GM18909 (cell line): ENCODE measurements around the gene STMN3.

Experiments
- ATAC-seq: cut with Tn5 transposase; IDR thresholded peaks from one replicate; pipeline ENCODE4 v1.9.1; 2021; ENCODE audit warnings: mild to moderate bottlenecking; ENCODE audit not compliant: unreplicated experiment, poor library complexity

STMN3 gene

DNA sequence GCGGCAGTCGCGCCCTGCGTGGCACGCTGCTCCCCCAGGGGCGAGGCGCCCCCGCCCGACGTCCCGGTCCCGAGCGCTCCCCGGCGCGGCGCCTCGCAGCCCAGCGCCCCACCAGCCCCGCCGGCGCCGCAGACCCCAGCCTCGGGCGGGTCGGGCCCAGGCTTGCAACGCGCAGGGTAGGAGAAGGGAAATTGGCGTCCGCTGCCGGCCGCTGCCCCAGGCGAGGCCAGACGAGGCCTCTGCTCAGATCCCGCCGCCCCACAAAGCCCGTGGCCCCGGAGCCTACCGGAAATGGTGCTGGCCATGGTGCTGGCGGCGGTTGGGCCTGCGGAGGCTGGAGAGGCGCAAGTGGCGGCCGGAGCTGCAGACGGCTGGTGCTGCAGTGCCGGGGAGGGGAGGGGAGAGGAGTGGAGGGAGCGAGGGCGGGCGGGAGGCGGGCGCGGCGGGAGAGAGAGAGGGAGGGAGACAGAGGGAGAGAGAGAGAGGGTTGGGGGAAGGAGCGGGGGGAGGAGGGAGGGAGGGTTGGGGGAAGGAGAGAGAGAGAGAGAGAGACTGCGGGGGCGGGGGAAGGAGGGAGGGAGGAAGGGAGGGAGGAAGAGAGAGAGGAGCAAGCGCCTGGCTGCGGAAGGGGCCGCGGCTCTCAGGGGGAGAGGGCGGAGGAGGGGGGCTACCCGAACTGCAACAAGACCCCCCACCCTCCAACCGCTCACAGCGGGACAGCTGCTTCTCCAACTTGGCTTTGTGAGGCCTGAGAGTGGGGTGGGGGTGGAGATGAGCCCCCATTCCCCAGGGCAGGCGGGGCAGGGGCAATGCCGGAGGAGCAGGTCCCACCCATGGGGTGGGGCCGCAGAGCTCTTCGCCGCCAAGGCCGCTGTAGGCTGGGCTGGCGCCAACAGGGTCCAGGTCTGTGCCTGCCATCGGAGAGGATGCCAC, at the start of gene STMN3:
Gene STMN3, minus strand, starts transcription at position 384 of the 933 bp plus-strand sequence. Its CDS starts 79 bp downstream, at position 305.
- no peak for ATAC-seq

- no peak for ATAC-seq
These were observed 48.9 kb upstream of the STMN3 start for GRCh38 chr20:63702036-63702665.

DNA sequence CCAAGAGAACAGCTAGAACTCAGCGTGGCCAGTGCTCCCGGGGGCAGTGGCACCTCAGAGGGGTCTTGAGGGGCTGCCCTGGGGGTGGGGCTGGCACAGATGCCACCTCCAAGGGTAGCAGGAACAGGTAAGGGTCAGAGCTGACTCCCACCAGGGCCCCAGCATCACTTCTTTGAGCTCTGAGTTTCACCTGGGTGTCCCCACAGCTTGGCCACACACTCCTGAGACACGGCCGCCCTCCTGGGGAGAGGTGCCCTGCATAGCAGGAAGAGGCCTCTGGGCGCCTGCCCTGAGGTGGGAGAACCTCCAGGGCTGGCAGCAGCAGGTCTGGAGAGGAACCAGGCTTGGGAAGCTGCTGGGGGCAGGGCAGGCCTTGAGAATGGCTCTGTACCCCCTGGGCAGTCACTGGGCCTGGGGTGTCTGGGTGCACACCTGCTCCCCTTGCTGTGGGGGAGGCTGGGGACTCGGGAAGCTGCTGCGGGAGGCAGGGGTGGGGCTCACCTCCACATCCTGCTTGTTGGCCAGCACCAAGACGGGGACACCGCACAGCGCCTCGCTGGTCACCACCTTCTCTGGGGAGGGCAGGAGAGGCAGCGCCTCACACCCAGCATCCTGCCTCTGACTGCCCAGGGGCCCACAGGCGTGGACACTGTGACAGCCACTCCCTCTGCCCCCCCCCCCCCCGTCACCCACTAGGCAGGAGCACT, 48.3 kb upstream of the STMN3 start:
- no peak for ATAC-seq

- no peak for ATAC-seq
These were observed 47.8 kb upstream of the STMN3 start for GRCh38 chr20:63701051-63701328.

GRCh38 chr20:63700199-63701050, 47.2 kb upstream of the STMN3 start:
- ATAC-seq, result no peak

DNA sequence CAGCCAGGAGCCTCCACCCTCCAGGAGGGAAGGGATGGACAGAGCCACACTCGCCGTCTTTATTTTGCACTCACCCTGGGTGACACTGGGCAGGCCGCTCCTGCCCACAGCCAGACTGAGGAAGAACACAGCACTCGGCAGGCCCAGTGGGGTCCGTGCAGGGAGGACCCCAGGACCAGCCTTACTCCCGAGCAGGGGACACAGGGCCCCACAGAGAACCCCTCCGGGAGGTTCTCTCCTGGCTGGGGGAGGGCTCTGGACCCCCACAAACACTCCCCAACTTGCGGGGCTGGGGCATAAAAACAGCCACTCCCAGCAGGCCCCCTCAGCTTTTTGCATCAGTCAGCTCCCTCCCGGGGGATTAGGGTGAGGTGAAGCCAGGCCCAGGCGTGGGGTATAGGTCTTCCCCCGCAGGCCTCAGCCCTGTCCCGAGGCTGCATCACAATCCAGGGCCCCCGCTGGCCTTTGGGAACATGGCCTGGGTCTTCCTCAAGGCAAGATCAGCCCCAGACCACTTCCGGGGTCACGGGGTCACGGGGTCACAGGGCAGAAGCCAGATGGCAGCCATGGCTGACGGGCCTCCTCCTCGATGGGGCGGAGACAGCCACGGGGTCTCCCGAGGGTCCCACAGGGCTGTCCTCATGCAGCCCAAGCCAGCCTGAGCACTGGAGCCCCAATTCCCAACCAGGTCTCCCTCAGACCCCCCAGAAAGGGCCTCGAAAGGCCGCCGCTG, 46.4 kb upstream of the STMN3 start:
- no peak for ATAC-seq

DNA sequence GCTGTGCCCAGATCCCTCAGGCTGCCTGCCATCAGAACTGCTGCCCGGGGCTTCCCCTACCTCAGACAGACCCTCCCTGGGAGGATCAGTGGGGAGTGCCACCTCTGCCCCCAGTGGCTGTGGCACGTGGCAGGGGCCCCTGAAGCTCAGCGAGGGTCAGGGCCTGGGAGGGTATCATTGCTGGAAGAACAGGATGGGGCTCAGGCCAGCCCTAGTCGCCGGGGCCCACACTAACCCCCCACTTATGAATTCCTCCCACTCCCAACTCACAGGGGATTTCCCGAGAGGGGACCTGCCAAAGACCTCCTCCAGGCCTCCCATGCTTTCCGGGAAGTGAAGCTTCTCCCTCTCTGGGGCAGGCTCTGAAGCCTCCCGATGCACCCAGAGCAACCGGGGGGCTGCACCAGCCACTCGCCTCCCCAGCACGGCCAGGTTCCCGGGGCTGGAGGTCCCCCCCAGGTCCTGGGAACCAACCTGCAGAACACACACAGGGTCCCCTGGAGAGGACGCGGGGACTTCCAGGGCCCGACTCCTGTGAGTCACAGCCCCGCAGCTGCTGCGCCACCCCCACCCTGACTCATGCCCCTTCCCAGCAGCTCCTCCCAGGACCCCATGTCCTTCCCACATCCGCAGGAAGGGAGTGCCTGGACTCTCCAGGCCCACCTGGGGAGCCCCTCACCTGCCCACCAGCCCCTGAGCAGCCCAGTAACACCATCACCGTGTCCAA, 45.7 kb upstream of the STMN3 start:
- no peak for ATAC-seq

GRCh38 chr20:63697868-63698545, 44.8 kb upstream of the STMN3 start:
- ATAC-seq, result no peak

GRCh38 chr20:63697357-63697867, 44.2 kb upstream of the STMN3 start:
- ATAC-seq, result no peak

- no peak for ATAC-seq
These were observed 43.6 kb upstream of the STMN3 start, which contains the start of gene TNFRSF6B for GRCh38 chr20:63696628-63697356. TNFRSF6B (plus strand) TSS chr20:63696652; CDS start chr20:63696768, 116 bp downstream.

GRCh38 chr20:63696306-63696627, 43.0 kb upstream of the STMN3 start:
- no peak for ATAC-seq

DNA sequence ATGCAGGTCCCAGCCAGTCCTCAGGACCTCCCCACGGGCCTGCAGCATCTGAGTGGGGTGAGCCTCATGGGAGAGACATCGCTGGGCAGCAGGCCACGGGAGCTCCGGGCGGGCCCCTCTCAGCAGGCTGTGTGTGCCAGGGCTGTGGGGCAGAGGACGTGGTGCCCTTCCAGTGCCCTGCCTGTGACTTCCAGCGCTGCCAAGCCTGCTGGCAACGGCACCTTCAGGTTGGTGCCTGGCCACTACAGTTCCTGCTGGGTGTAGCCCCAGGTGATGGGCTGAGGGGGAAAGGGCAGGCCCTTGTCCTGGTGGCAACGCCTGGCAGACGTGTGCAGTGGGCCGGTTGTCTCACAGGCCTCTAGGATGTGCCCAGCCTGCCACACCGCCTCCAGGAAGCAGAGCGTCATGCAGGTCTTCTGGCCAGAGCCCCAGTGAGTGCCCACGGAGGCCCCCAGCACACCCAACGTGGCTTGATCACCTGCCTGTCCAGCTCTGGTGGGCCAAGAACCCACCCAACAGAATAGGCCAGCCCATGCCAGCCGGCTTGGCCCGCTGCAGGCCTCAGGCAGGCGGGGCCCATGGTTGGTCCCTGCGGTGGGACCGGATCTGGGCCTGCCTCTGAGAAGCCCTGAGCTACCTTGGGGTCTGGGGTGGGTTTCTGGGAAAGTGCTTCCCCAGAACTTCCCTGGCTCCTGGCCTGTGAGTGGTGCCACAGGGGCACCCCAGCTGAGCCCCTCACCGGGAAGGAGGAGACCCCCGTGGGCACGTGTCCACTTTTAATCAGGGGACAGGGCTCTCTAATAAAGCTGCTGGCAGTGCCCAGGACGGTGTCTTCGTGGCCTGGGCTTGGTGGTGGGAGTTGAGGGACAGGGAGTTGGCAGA, 42.4 kb upstream of the STMN3 start:
- no peak for ATAC-seq

DNA sequence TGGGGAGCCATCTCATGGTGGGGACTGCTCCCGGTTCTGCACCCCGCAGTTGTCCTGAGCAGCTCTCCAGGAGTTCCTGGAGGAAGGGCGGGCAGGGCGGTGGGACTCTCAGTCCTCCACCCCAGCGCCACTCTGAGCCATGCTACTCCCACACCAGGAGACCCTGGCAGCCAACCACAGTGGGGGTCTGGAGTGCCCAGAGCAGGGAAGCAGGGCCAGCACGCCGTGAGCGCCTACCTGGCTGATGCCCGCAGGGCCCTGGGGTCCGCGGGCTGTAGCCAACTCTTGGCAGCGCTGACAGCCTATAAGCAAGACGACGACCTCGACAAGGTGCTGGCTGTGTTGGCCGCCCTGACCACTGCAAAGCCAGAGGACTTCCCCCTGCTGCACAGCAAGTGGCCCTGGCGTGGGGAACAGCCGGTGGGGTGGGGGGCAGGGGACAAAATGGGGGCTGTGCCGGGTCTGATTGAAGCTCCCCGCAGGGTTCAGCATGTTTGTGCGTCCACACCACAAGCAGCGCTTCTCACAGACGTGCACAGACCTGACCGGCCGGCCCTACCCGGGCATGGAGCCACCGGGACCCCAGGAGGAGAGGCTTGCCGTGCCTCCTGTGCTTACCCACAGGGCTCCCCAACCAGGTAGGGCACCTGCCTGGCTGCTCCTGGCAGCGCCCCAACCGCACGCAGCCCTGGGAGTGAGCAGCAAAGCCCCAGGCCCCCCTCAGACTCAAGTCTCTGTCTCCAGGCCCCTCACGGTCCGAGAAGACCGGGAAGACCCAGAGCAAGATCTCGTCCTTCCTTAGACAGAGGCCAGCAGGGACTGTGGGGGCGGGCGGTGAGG, 41.6 kb upstream of the STMN3 start:
- ATAC-seq, result no peak

DNA sequence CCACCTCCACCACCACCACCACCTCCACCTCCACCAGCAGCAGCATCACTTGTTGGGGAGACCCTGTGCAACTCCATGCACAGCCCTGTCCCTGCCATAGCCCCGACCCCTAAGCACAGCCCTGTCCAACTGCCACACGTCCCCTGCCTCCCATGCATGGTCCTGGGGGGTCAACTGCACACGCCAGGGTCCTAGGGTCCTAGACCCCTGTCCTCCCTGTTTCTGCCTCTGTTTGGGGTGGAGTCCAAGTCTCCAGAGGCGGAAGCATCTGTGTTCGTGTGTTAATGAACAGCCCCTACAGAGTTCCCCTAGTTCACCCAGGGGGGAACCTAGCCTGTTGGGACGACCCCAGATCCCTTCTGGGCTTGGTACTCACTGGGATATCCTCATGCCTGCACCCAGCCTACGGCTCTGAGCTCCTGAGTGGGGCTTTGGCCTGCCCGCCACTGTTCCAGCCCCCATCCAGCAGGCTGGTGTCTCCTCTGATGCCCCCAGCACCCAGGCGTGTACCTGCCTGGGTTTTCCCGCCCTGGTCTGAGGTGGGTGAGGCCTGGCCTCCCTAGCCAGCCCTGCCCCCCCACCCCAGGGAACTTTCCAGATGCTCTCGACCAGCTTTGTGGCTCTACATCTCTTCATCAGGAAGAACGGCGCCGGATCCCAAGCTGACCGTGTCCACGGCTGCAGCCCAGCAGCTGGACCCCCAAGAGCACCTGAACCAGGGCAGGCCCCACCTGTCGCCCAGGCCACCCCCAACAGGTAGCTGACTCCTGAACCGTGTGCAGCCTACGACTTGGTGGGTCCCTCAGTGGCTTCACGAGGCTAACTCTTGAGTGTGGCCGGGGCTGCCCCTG, 40.7 kb upstream of the STMN3 start:
- no peak for ATAC-seq
